ENCODE results near the gene NR4A1. TPM values are rescaled to one million over a fixed set of nuclear protein-coding genes. Genes with fewer than 3 reads are reported as not detected.

NR4A1 gene
- 4.2 and 9.6 TPM in 2 replicates for total RNA-seq

GRCh38 chr12:52050758-52051541, at the start of gene NR4A1:
NR4A1 (plus strand) TSS chr12:52051442; CDS start chr12:52054329, 2,887 bp downstream.

DNA sequence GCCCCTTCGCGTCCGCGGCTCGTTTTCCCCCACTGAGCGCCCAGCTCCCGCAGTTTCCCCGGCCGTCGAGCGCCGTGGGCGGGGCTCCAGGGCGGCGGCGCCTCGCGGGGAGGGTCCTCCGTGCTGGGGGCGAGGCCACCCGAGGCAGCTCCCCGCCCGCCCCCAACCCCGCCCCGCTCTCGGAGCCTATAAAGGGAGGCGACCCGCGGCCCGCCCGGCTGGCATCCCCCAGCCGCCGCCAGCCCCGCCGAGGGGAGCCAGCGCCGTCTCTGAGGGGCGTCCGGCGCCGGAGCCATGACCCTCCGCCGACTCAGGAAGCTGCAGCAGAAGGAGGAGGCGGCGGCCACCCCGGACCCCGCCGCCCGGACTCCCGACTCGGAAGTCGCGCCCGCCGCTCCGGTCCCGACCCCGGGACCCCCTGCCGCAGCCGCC, 44.5 kb upstream of the NR4A1 start, which contains the start of gene TAMALIN:
Gene TAMALIN (plus strand): TSS at position 221 of the 432 bp plus-strand sequence. CDS start 74 bp downstream, at position 295.

GRCh38 chr12:52069327-52070184, 18.3 kb downstream of the NR4A1 start, which contains the start of gene ATG101:
ATG101 (plus strand) TSS chr12:52069978; CDS start chr12:52073651, 3,673 bp downstream.

GRCh38 chr12:52079576-52080402, 28.5 kb downstream of the NR4A1 start, which contains the start of gene SMIM41:
SMIM41 (plus strand) TSS chr12:52079704; CDS start chr12:52079780, 76 bp downstream.

Other genes starting within 250 kb of the NR4A1 start
- gene FIGNL2, start 202.7 kb upstream of the NR4A1 start, total RNA-seq, result 0.22 and 0.29 TPM in 2 replicates
- not detected in 2 replicates for gene ANKRD33, start 163.3 kb upstream of the NR4A1 start, total RNA-seq
- 2.2 and 24.1 TPM in 2 replicates for gene ACVRL1, start 143.9 kb upstream of the NR4A1 start, total RNA-seq
- 13.6 and 20.1 TPM in 2 replicates for gene ACVR1B, start 99.7 kb upstream of the NR4A1 start, total RNA-seq
- gene TAMALIN, start 44.5 kb upstream of the NR4A1 start, total RNA-seq, result 1.9 and 5.0 TPM in 2 replicates
- 86.0 and 132 TPM in 2 replicates for gene ATG101, start 18.5 kb downstream of the NR4A1 start, total RNA-seq
- 1.0 and 1.1 TPM in 2 replicates for gene SMIM41, start 28.3 kb downstream of the NR4A1 start, total RNA-seq
- gene KRT80, start 140.6 kb downstream of the NR4A1 start, total RNA-seq, result 0.22 and 1.4 TPM in 2 replicates
- gene KRT7, start 181.8 kb downstream of the NR4A1 start, total RNA-seq, result 1.1 and 7.0 TPM in 2 replicates
- gene KRT86, start 223.2 kb downstream of the NR4A1 start, total RNA-seq, result under 0.01 TPM in 1 of 2 replicates, not detected in the other
- 0.14 TPM in 1 of 2 replicates, not detected in the other for gene KRT81, start 240.1 kb downstream of the NR4A1 start, total RNA-seq

All from placental pericyte (primary cell).